ENCODE measurements around the gene PPP1R7. TPM values are rescaled to one million over a fixed set of nuclear protein-coding genes. Genes with fewer than 3 reads are reported as not detected.

PPP1R7 gene
- total and polyA plus RNA-seq, 9 of the 15 experiments (the other 6 are each of a cell fraction or from before 2014, with no cell fraction given): 37.5 to 75.0 (median 50.5) TPM

DNA sequence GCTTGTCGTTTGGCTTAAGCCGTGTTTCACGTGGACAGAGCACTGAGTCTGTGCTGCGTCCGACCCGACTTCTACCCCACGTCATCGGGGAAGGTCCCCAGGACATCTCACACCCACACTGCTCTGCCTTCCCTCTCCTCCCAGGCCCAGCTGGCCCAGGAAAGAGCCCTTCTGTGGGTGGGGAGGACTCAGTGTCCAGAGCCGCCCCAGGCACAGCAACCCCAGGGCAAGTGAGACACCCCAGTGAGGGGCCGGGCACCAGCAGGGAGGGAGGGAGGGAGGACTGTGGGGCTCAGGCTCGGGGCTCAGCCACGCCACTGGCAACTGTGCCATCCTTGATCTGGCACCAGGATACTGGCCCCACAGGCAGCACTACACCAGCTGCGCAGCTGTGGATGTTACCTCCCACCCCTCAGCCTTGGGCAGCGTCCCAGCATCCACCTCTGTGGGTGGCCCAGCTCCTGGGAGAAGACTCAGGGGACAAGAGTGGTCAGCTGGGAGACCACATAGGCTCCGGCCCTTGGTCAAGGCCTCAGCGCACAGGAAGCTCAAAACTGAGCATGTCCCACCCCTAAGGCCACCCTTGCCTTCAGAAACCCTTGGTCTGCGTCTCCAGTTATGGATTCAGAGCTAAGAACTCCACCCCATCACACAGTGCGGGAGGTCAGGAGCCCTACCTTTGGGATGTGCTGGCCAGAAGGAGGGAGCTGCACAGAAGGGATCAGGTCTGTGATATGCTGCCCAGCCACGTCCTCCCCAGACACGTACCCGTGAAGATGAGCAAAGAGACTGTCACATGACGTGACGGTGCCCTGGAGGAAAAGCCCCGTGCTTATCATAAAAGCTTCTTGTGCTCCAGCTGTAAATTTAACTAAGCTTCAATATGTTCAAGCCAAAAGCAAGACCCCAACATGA lies 12.7 kb upstream of the PPP1R7 start:
- no peak overlapping the region for H3K27ac ChIP-seq (ENCODE audit: extremely low read depth, low read depth, low read length)
- in situ Hi-C loops (cut with MboI): no loop called here
- H3K4me1 ChIP-seq (replicated peaks in 1 of 2; ENCODE audit: control insufficient read depth in 2 of 2, insufficient read depth in 2 of 2, low read length in 2 of 2): 0 out of 5 replicates have a peak, but pooled peaks cover 0 to 6% of the 10 kb centered on the region in 2 experiments
- no peak overlapping the region for H3K9ac ChIP-seq (ENCODE audit: insufficient read depth in 1 of 2, low read depth in 2 of 2, low read length in 2 of 2)
- DNase-seq (ENCODE audit: extremely low read depth in 1 of 4, low spot score in 3 of 4): no peak
- no peak for ATAC-seq
- no peak overlapping the region for H2AFZ ChIP-seq (ENCODE audit: low read depth, low read length)
- 91% methylated on average over 10 of the region's 24 CpGs for WGBS (ENCODE audit: insufficient coverage, low coverage, missing lambda C conversion rate)
- ChIA-PET CTCF (ENCODE audit: low intra/inter-chr PET ratio) (no interaction called here), POLR2A (interaction anchor here (0.6 to 1.2 kb wide), 5 partner anchors 10 to 389 kb away, joined by 3 to 5 read pairs (median 4); partner anchors contain the start of genes PASK and PPP1R7)
- TF ChIP-seq, protein P1, sequence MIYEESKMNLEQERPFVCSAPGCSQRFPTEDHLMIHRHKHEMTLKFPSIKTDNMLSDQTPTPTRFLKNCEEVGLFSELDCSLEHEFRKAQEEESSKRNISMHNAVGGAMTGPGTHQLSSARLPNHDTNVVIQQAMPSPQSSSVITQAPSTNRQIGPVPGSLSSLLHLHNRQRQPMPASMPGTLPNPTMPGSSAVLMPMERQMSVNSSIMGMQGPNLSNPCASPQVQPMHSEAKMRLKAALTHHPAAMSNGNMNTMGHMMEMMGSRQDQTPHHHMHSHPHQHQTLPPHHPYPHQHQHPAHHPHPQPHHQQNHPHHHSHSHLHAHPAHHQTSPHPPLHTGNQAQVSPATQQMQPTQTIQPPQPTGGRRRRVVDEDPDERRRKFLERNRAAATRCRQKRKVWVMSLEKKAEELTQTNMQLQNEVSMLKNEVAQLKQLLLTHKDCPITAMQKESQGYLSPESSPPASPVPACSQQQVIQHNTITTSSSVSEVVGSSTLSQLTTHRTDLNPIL (CRISPR knock-in tag; IDR thresholded peaks at IDR 0.05): no peak
- no peak for TF ChIP-seq EGR1 (conservative IDR thresholded peaks at IDR 0.05)
- H3K79me2 ChIP-seq (ENCODE audit: control insufficient read depth, insufficient read depth, low read length): no peaks in the 10 kb centered on the region
- H3K4me2 ChIP-seq (ENCODE audit: insufficient read depth, low read length): no peak overlapping the region
- intact Hi-C loops (cut with micrococcal nuclease): no loop called here
- H3K4me3 ChIP-seq: no peak overlapping the region
- no peak for FAIRE-seq
- no peaks in the 10 kb centered on the region for H3K9me1 ChIP-seq (ENCODE audit: control insufficient read depth, insufficient read depth, low read length)
- no peaks in the 10 kb centered on the region for H4K20me1 ChIP-seq (replicated peaks; ENCODE audit: control insufficient read depth, insufficient read depth, low read length)
- H3K27me3 ChIP-seq (ENCODE audit: control insufficient read depth in 2 of 2, insufficient read depth in 2 of 2, low read length in 2 of 2): no peaks in the 10 kb centered on the region
- no TSS peak for BruUV-seq (replicated peaks)
- no peaks in the 10 kb centered on the region for H3K9me3 ChIP-seq (replicated peaks; ENCODE audit: control insufficient read depth, insufficient read depth, low read depth, low read length)
- H3K36me3 ChIP-seq (ENCODE audit: control insufficient read depth, insufficient read depth, low read length): peaks cover 33% of the 10 kb centered on the region; the same call in 1 of the 3 replicates

All from K562 (cell line).